SU-DHL-6 (cell line): Measurements from ENCODE around the gene NFYC.

Source experiments
- H2AFZ ChIP-seq: fragments of 200-600 bp; sonication (generic); 2 replicates; pipeline ENCODE4 v1.6.1; 2014; ENCODE audit warnings: low read depth, mild to moderate bottlenecking, moderate library complexity, mixed read lengths, antibody characterized with exemption, low read length; ENCODE audit not compliant: severe bottlenecking
- H3F3A ChIP-seq: fragments of 200-600 bp; shearing (Covaris generic); 2 replicates; pipeline ENCODE4 v1.6.0; 2016; ENCODE audit warnings: antibody characterized with exemption, mild to moderate bottlenecking; ENCODE audit not compliant: insufficient read depth
- H3K27ac ChIP-seq: fragments of 200-600 bp; sonication (generic); 2 replicates; pipeline ENCODE4 v1.5.1; 2016; ENCODE audit warnings: low read depth, mild to moderate bottlenecking, low read length, moderate library complexity, mixed read lengths
- H3K27me3 ChIP-seq: fragments of 200-600 bp; sonication (generic), shearing (Covaris generic); 2 replicates; pipeline ENCODE4 v1.6.0; 2014; ENCODE audit warnings: mild to moderate bottlenecking, low read length
- H3K36me3 ChIP-seq: fragments of 200-600 bp; sonication (generic); 2 replicates; pipeline ENCODE4 v1.6.1; 2014; ENCODE audit warnings: mild to moderate bottlenecking, low read length, mixed read lengths
- H3K4me2 ChIP-seq: fragments of 300-600, 200-600 bp; shearing (Covaris generic), sonication (generic); 2 replicates; pipeline ENCODE4 v1.6.0; 2014; ENCODE audit warnings: low read length, low read depth, mild to moderate bottlenecking; ENCODE audit not compliant: poor library complexity, severe bottlenecking
- H3K4me3 ChIP-seq: fragments of 200-600 bp; sonication (generic); 2 replicates; pipeline ENCODE4 v1.5.1; 2014; ENCODE audit warnings: antibody characterized with exemption, low read length, mild to moderate bottlenecking, mixed read lengths; ENCODE audit not compliant: insufficient read depth, poor library complexity, severe bottlenecking
- H3K79me2 ChIP-seq: fragments of 200-600 bp; sonication (generic); 2 replicates; pipeline ENCODE4 v1.6.1; 2014; ENCODE audit warnings: mild to moderate bottlenecking, low read length, moderate library complexity; ENCODE audit not compliant: insufficient read depth
- H3K9ac ChIP-seq: fragments of 200-600 bp; sonication (generic); 2 replicates; pipeline ENCODE4 v1.7.0; 2014; ENCODE audit warnings: mild to moderate bottlenecking, low read length
- H3K9me2 ChIP-seq: fragments of 200-600 bp; sonication (generic); replicated peaks from 2 replicates; pipeline ENCODE4 v1.6.1; 2014; ENCODE audit warnings: low read length; ENCODE audit not compliant: insufficient read depth
- H3K9me3 ChIP-seq: fragments of 200-600 bp; sonication (generic); 2 replicates; pipeline ENCODE4 v1.6.1; 2014; ENCODE audit warnings: low read length, mixed read lengths; ENCODE audit not compliant: insufficient read depth
- H4K20me1 ChIP-seq: fragments of 200-600 bp; sonication (generic); 2 replicates; pipeline ENCODE4 v1.6.1; 2014; ENCODE audit warnings: low read depth, mild to moderate bottlenecking, antibody characterized with exemption, low read length, moderate library complexity, mixed read lengths
- EZH2phosphoT487 ChIP-seq: fragments of 200-600 bp; sonication (generic), shearing (Covaris generic); conservative IDR thresholded peaks from 2 replicates; pipeline ENCODE4 v1.6.1; 2018; ENCODE audit warnings: mild to moderate bottlenecking, antibody characterized with exemption, low read length, moderate library complexity, mixed read lengths
- TF ChIP-seq, protein P1 (sequence below): fragments of 200-600 bp; sonication (generic); IDR thresholded peaks from one replicate; pipeline ENCODE4 v1.5.1; 2017; ENCODE audit warnings: antibody characterized with exemption, mild to moderate bottlenecking, low read length, moderate library complexity; ENCODE audit not compliant: insufficient read depth, poor library complexity, severe bottlenecking

The NFYC gene

DNA sequence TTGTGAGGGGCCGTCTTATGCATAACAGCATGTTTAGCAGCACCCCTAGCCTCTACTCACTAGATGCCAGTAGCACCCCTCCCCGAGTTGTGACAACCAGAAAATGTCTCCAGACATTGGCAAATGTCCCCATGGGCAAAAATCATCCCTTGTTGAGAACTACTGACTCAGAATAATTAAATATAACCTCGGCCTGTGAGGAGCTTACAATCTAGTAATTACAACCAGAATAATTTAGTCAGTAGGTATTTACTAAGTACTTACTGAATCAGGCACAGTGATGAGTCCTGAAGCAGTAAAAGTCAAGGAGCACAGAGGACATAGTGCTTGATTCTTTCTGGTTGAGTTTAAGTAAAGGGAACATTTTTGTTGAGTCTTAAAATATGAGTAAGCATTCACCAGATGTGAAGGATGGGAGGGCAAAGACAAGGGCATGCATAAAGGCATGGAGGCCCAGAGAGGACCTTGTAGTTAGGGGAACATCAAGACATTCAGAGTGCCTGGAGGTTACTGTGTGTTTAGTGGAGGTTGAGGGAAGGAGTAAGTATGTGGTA is 48.0 kb downstream of the NFYC start:
- no peaks in the 10 kb centered on the region for H3K9me2 ChIP-seq
- no peak overlapping the region for H3K4me3 ChIP-seq
- no peak overlapping the region for H3K4me2 ChIP-seq
- peaks cover 27% of the 10 kb centered on the region; the same call in 1 of the 2 replicates for H3K36me3 ChIP-seq
- H3K9ac ChIP-seq: no peak overlapping the region
- no peaks in the 10 kb centered on the region for H3K27me3 ChIP-seq
- TF ChIP-seq, protein P1, sequence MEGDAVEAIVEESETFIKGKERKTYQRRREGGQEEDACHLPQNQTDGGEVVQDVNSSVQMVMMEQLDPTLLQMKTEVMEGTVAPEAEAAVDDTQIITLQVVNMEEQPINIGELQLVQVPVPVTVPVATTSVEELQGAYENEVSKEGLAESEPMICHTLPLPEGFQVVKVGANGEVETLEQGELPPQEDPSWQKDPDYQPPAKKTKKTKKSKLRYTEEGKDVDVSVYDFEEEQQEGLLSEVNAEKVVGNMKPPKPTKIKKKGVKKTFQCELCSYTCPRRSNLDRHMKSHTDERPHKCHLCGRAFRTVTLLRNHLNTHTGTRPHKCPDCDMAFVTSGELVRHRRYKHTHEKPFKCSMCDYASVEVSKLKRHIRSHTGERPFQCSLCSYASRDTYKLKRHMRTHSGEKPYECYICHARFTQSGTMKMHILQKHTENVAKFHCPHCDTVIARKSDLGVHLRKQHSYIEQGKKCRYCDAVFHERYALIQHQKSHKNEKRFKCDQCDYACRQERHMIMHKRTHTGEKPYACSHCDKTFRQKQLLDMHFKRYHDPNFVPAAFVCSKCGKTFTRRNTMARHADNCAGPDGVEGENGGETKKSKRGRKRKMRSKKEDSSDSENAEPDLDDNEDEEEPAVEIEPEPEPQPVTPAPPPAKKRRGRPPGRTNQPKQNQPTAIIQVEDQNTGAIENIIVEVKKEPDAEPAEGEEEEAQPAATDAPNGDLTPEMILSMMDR: no peak
- no peak for TF ChIP-seq EZH2phosphoT487
- peaks cover 54% of the 10 kb centered on the region for H3K79me2 ChIP-seq
- H4K20me1 ChIP-seq: peaks cover 4% of the 10 kb centered on the region; the same call in 1 of the 2 replicates
- no peaks in the 10 kb centered on the region for H3K9me3 ChIP-seq
- no peak overlapping the region for H3K27ac ChIP-seq
- H3F3A ChIP-seq: no peaks in the 10 kb centered on the region; the same call in 1 of the 2 replicates
- no peak overlapping the region for H2AFZ ChIP-seq

GRCh38 chr1:40740039-40740996 is 48.8 kb downstream of the NFYC start:
- Histone ChIP-seq H3K9me2 (no peaks in the 10 kb centered on the region), H4K20me1 (peaks cover 4% of the 10 kb centered on the region; the same call in 1 of the 2 replicates), H3F3A (no peaks in the 10 kb centered on the region; the same call in 1 of the 2 replicates), H3K9ac (no peak overlapping the region), H3K79me2 (peaks cover 49% of the 10 kb centered on the region), H3K36me3 (peaks cover 27% of the 10 kb centered on the region; the same call in 1 of the 2 replicates), H3K4me2 (no peak overlapping the region), H2AFZ (no peak overlapping the region), H3K9me3 (no peaks in the 10 kb centered on the region), H3K4me3 (no peak overlapping the region), H3K27ac (no peak overlapping the region), H3K27me3 (no peaks in the 10 kb centered on the region)
- TF ChIP-seq EZH2phosphoT487: no peak
- TF ChIP-seq, protein P1: no peak

GRCh38 chr1:40740997-40741736 is 49.7 kb downstream of the NFYC start:
- H4K20me1 ChIP-seq: no peaks in the 10 kb centered on the region
- peaks cover 49% of the 10 kb centered on the region for H3K79me2 ChIP-seq
- H3K9me3 ChIP-seq: no peaks in the 10 kb centered on the region
- H3K36me3 ChIP-seq: peaks cover 27% of the 10 kb centered on the region; the same call in 1 of the 2 replicates
- no peak overlapping the region for H3K4me2 ChIP-seq
- H2AFZ ChIP-seq: no peak overlapping the region
- H3K4me3 ChIP-seq: no peak overlapping the region
- no peaks in the 10 kb centered on the region for H3K9me2 ChIP-seq
- H3K27me3 ChIP-seq: no peaks in the 10 kb centered on the region
- H3K9ac ChIP-seq: no peak overlapping the region
- TF ChIP-seq EZH2phosphoT487: no peak
- TF ChIP-seq, protein P1: no peak
- no peak overlapping the region for H3K27ac ChIP-seq
- no peaks in the 10 kb centered on the region; the same call in 1 of the 2 replicates for H3F3A ChIP-seq
